Measurements from ENCODE around the gene EYS.

GRCh38 chr6:65398851-65399250 lies 308.2 kb downstream of the EYS start:
- TF ChIP-seq REST (IDR thresholded peaks at IDR 0.05) (no peak), CTCF (IDR thresholded peaks at IDR 0.05; ENCODE audit: low read depth, low read length, missing input control) (no peak), JUND (IDR thresholded peaks at IDR 0.05) (no peak), SP1 (IDR thresholded peaks at IDR 0.05) (no peak), GABPA (IDR thresholded peaks at IDR 0.05 in 1 of 2, conservative IDR thresholded peaks at IDR 0.05 in 1 of 2) (no peak), MAX (IDR thresholded peaks at IDR 0.05) (no peak), ZBTB33 (IDR thresholded peaks at IDR 0.05) (no peak), EGR1 (IDR thresholded peaks at IDR 0.05; ENCODE audit: low read depth in 2 of 2) (no peak), TAF1 (conservative IDR thresholded peaks at IDR 0.05) (no peak), NR2F2 (IDR thresholded peaks at IDR 0.05) (no peak)
